ENCODE measurements around the gene CFAP210. TPM values are rescaled to one million over a fixed set of nuclear protein-coding genes. Genes with fewer than 3 reads are reported as not detected.

Gene CFAP210
- total and polyA plus RNA-seq, 10 of the 15 experiments (the other 5 are each of a cell fraction or from before 2014, with no cell fraction given): not detected

- intact Hi-C loops (cut with micrococcal nuclease; ENCODE audit: unreplicated experiment): no loop called here
- 43% methylated on average over 6 of the region's 6 CpGs for WGBS (ENCODE audit: insufficient coverage, insufficient replicate concordance, low lambda C conversion rate, missing lambda C conversion rate)
- H3K79me2 ChIP-seq (ENCODE audit: control insufficient read depth, insufficient read depth, low read length): no peaks in the 10 kb centered on the region
- POLR2A ChIA-PET: no interaction called here
- in situ Hi-C loops (cut with MboI): no loop called here
- H2AFZ ChIP-seq (ENCODE audit: control insufficient read depth, low read depth, low read length): no peak overlapping the region
- BruUV-seq (replicated peaks): no TSS peak
- H3K9me3 ChIP-seq (replicated peaks; ENCODE audit: control insufficient read depth, insufficient read depth, low read length): no peaks in the 10 kb centered on the region
- no peaks in the 10 kb centered on the region for H3K36me3 ChIP-seq (ENCODE audit: control insufficient read depth in 2 of 2, insufficient read depth in 2 of 2, low read length in 1 of 2)
- FAIRE-seq: no peak
- no peak for ATAC-seq
- H3K4me3 ChIP-seq: no peak overlapping the region
- H4K20me1 ChIP-seq (ENCODE audit: control insufficient read depth, insufficient read depth): no peaks in the 10 kb centered on the region
- no peak overlapping the region for H3K9ac ChIP-seq (ENCODE audit: control insufficient read depth, insufficient read depth, low read length)
- H3K27me3 ChIP-seq (replicated peaks in 1 of 2; ENCODE audit: control insufficient read depth in 2 of 2, insufficient read depth in 2 of 2, low read length in 1 of 2): no peaks in the 10 kb centered on the region
- CTCF ChIA-PET: interaction anchor here (0.5 to 0.9 kb wide), 2 partner anchors 33 to 91 kb away, joined by 3 read pairs; no protein-coding TSS in a partner anchor
- H3K4me2 ChIP-seq (ENCODE audit: control insufficient read depth, insufficient read depth): no peak overlapping the region
- H3K4me1 ChIP-seq (ENCODE audit: control insufficient read depth, insufficient read depth, low read length): peaks cover 2% of the 10 kb centered on the region; the same call in 1 of the 2 replicates
- RAD21 ChIA-PET (ENCODE audit: unreplicated experiment): no interaction called here
- no peak for DNase-seq (ENCODE audit: low read depth, low spot score)
- no peak overlapping the region for H3K27ac ChIP-seq (ENCODE audit: control insufficient read depth, insufficient read depth)
- SMC1A ChIA-PET (ENCODE audit: uncharacterized antibody, unreplicated experiment): interaction anchor here (1.0 to 1.6 kb wide), 2 partner anchors 27 to 31 kb away, joined by 3 read pairs; no protein-coding TSS in a partner anchor
- TF ChIP-seq E2F4 (IDR thresholded peaks at IDR 0.05; ENCODE audit: low read depth, low read length): no peak
- no peak for TF ChIP-seq TCF7 (IDR thresholded peaks at IDR 0.05; ENCODE audit: borderline replicate concordance)
- no peak for TF ChIP-seq ZNF622 (IDR thresholded peaks at IDR 0.05)
- TF ChIP-seq TCF12 (IDR thresholded peaks at IDR 0.05; ENCODE audit: low read depth, low read length): no peak
- TF ChIP-seq ATF7 (IDR thresholded peaks at IDR 0.05; ENCODE audit: low read depth): no peak
- TF ChIP-seq BCLAF1 (IDR thresholded peaks at IDR 0.05): no peak
- no peak for TF ChIP-seq REST (IDR thresholded peaks at IDR 0.05; ENCODE audit: low read depth, low read length)
- TF ChIP-seq FOS (IDR thresholded peaks at IDR 0.05; ENCODE audit: borderline replicate concordance, extremely low read depth, insufficient read length): no peak
- no peak for TF ChIP-seq RELB (IDR thresholded peaks at IDR 0.05; ENCODE audit: low read depth)
- TF ChIP-seq BHLHE40 (IDR thresholded peaks at IDR 0.05; ENCODE audit: borderline replicate concordance in 1 of 2, low read depth in 2 of 2, low read length in 1 of 2): no peak
- TF ChIP-seq PAX5 (IDR thresholded peaks at IDR 0.05; ENCODE audit: borderline replicate concordance, low read depth, low read length): no peak
- no peak for TF ChIP-seq FOXM1 (IDR thresholded peaks at IDR 0.05; ENCODE audit: low read depth, low read length)
- no peak for TF ChIP-seq RUNX3 (IDR thresholded peaks at IDR 0.05; ENCODE audit: low read length)
- TF ChIP-seq BCL3 (IDR thresholded peaks at IDR 0.05; ENCODE audit: borderline replicate concordance, insufficient read depth, low read depth, low read length, poor library complexity, severe bottlenecking): no peak
These were observed 21.8 kb downstream of the CFAP210 start for GRCh38 chr2:169672406-169672805.

All from GM12878 (cell line).